GM12875 (cell line): ENCODE measurements around the gene PPY.

Experiments
- H3K4me3 ChIP-seq: one replicate; pipeline ENCODE4 v1.5.1; 2011; ENCODE audit warnings: low read depth, low read length, control low read depth
- CTCF ChIP-seq: IDR thresholded peaks from 2 replicates; pipeline ENCODE4 v1.5.1; 2011; ENCODE audit warnings: low read depth, mild to moderate bottlenecking, control low read depth, inconsistent platforms, low read length, moderate library complexity, borderline replicate concordance; ENCODE audit not compliant: insufficient read depth

PPY gene

GRCh38 chr17:43938838-43939182 lies 3.5 kb downstream of the PPY start:
- TF ChIP-seq CTCF, result no peak
- no peak overlapping the region for H3K4me3 ChIP-seq

- no peak for TF ChIP-seq CTCF
- no peak overlapping the region for H3K4me3 ChIP-seq
Measured at GRCh38 chr17:43936434-43936833, 5.8 kb downstream of the PPY start.

- TF ChIP-seq CTCF, result no peak
- H3K4me3 ChIP-seq, result no peak overlapping the region
Measured at GRCh38 chr17:43935926-43936261, 6.4 kb downstream of the PPY start.

GRCh38 chr17:43935204-43935925 lies 6.9 kb downstream of the PPY start:
- no peak overlapping the region for H3K4me3 ChIP-seq
- TF ChIP-seq CTCF, result no peak

- no peak for TF ChIP-seq CTCF
- no peak overlapping the region for H3K4me3 ChIP-seq
Measured at GRCh38 chr17:43932923-43933322, 9.4 kb downstream of the PPY start.

- no peak overlapping the region for H3K4me3 ChIP-seq
- TF ChIP-seq CTCF, result no peak
Measured at GRCh38 chr17:43932357-43932756, 9.9 kb downstream of the PPY start.

- no peak overlapping the region for H3K4me3 ChIP-seq
- TF ChIP-seq CTCF, result no peak
Measured at GRCh38 chr17:43931062-43931571, 11.2 kb downstream of the PPY start.
